Measurements from ENCODE around the gene ITIH3. TPM values are rescaled to one million over a fixed set of nuclear protein-coding genes. Genes with fewer than 3 reads are reported as not detected.

The ITIH3 gene
- 0.14 to 0.29 TPM (median 0.16 TPM) in 5 replicates for total RNA-seq (2022; extraction: Qiagen RNA extraction)

GRCh38 chr3:52794612-52795099 is at the start of gene ITIH3:
TSS of gene ITIH3 (plus strand) at chr3:52794796. CDS start at chr3:52794804, 8 bp downstream.

DNA sequence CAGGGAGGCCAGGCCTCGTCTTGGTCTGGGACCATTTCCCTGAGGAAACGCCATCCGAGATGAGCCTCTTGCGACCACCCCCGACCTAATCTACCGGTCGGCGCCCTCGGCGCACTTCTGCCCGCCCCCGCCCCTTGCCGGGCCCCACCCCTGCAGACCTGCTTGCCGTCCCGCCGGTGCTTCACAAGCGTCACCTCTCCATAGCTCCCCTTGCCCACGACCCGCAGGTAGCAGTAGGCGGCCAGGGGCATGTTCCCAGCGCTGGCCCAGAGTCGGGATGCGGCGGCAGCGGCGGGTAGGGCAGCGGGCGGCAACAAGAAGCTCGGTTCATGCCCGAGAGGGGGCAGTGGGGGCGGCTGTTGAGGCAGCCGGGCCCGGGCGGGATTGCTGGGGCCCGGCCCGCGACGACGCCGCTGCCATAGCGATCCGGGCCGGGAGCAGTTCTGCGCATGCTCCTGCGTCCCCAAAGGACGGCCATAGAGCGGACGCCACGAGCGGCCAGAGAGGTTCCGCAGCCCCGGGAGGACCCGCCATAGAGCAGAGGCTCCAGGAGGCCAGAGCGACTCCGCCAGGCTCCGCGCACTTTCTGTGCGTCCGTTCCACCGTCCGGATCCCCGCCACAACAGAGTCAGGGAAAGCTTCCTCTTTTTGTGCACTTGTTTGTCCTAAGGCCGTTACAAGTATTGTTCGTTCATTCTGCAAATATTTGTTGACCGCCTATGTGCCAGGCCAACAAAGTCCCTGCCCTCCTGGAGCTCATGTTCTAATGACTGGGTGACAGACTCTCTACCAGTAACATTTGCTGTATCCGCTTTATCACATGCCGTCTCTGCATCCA is 23.9 kb upstream of the ITIH3 start, which contains the start of gene NEK4:
TSS of gene NEK4 (minus strand) at position 445 of the 838 bp plus-strand sequence. CDS start at position 251, 194 bp downstream.

GRCh38 chr3:52777127-52777958 is 17.3 kb upstream of the ITIH3 start, which contains the start of gene ITIH1:
TSS of gene ITIH1 (plus strand) at chr3:52777599. CDS start at chr3:52777616, 17 bp downstream.

GRCh38 chr3:52830535-52831258 is 36.1 kb downstream of the ITIH3 start, which contains the start of gene ITIH4:
TSS of gene ITIH4 (minus strand) at chr3:52830672. CDS start at chr3:52830642, 30 bp downstream.

GRCh38 chr3:52834871-52835501 is 40.4 kb downstream of the ITIH3 start, which contains the start of gene MUSTN1:
TSS of gene MUSTN1 (minus strand) at chr3:52835019. CDS start at chr3:52834948, 71 bp downstream.

Other genes starting within 250 kb of the ITIH3 start
- 11.4 to 15.4 TPM (median 13.3 TPM) in 5 replicates for gene PBRM1, start 108.9 kb upstream of the ITIH3 start, total RNA-seq (2022; extraction: Qiagen RNA extraction)
- gene GNL3, start 108.8 kb upstream of the ITIH3 start, total RNA-seq (2022; extraction: Qiagen RNA extraction), result 79.2 to 147 TPM (median 84.1 TPM) in 5 replicates
- 34.6 to 39.9 TPM (median 37.3 TPM) in 5 replicates for gene GLT8D1, start 89.0 kb upstream of the ITIH3 start, total RNA-seq (2022; extraction: Qiagen RNA extraction)
- 145 to 170 TPM (median 161 TPM) in 5 replicates for gene SPCS1, start 88.7 kb upstream of the ITIH3 start, total RNA-seq (2022; extraction: Qiagen RNA extraction)
- 10.7 to 15.0 TPM (median 11.9 TPM) in 5 replicates for gene NEK4, start 23.9 kb upstream of the ITIH3 start, total RNA-seq (2022; extraction: Qiagen RNA extraction)
- gene ITIH1, start 17.2 kb upstream of the ITIH3 start, total RNA-seq (2022; extraction: Qiagen RNA extraction), result not detected in 5 replicates
- gene ITIH4, start 35.9 kb downstream of the ITIH3 start, total RNA-seq (2022; extraction: Qiagen RNA extraction), result 0.59 to 0.84 TPM (median 0.62 TPM) in 5 replicates
- 0.21 TPM in 1 of 5 replicates, not detected in the others for gene MUSTN1, start 40.2 kb downstream of the ITIH3 start, total RNA-seq (2022; extraction: Qiagen RNA extraction)
- gene STIMATE, start 102.8 kb downstream of the ITIH3 start, total RNA-seq (2022; extraction: Qiagen RNA extraction), result 6.0 to 8.4 TPM (median 7.2 TPM) in 5 replicates